ENCODE data around the gene SDHAF1.
"Not testable (repeated sequence)": the region's sequence is repeated elsewhere in the genome, so short reads cannot be mapped to it uniquely, and the experiment has no call there.

Gene SDHAF1

DNA sequence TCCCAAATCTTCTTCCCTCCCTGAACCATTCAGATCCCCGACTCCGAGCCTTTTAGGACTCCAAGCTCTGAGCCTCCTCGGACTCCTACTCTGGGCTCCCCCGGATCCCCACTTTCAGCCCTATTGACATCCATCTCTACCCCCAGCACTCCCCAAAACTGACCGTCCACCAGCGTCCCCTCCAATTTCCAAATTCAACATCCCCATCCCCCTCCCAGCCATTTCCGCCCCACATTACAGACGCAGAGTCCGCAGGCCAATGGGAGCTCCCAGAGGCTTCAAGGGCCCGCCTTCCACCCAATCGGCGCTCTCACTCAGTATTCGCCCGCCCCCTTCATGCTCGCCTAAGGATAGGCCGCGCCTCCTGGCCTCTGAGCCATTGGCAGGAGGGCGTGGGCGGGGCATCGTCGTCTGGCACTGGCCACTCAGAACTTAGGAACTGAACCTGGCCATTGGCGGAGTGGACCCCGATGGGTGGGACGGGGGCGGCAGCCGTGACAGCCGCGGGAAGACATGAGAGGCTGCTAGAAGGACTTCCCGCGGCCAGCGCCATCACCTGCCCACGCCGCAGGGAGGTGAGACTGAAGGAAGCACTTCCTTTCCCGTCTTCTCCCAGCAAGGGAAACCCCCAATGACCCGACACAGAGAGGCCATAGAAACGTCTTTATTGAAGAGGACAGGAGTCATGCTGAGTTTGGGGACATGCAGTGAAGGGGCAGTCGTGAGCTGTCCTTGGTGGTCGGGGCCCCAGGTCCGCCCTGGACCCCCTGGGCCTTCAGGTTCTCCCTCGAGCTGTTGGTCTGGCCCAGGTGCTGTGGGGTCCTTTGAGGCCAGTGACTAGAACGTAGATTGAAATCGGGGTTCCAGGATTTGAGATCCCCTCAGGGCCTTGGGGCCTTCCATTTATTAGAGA lies 19.3 kb downstream of the SDHAF1 start, which contains the start of gene ALKBH6:
ALKBH6 (minus strand) TSS at position 202 of the 913 bp plus-strand sequence. CDS start 816 bp downstream, outside the sequence.
- DNase-seq (ENCODE audit: extremely low read depth in 1 of 2, low read depth in 1 of 2): peak; percentile 100

DNA sequence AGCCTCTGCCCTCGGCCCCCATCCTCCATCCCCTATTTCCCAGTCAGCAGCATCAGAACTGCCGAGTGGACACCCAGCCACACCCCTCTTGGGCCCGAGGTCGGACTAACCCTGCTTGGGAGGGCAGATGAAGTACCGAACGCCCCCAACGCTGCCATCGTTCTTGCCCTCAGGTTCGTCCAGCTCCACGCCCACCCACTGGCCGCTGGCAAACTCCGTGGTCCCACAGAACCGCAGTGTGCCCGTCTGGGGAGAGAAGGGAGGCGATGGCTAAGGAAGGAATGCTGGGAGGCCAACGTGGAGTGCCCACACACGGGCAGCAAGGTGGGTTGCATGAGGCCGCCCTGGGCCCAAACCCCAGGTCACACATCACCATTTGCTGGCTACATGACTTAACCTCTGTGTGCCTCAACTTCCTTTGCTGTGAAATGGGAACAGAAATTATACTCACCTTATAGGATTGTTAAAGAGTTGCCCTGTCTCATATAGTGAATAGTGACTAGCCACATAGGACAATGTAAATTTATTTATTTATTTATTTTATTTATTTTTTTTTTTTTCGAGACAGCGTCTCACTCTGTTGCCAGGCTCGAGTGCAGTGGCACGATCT lies 24.2 kb downstream of the SDHAF1 start:
- no peak for DNase-seq (ENCODE audit: extremely low read depth in 1 of 2, low read depth in 1 of 2)

- no peak for DNase-seq (ENCODE audit: extremely low read depth in 1 of 2, low read depth in 1 of 2)
Observed at GRCh38 chr19:36023432-36023831, 28.4 kb downstream of the SDHAF1 start.

DNA sequence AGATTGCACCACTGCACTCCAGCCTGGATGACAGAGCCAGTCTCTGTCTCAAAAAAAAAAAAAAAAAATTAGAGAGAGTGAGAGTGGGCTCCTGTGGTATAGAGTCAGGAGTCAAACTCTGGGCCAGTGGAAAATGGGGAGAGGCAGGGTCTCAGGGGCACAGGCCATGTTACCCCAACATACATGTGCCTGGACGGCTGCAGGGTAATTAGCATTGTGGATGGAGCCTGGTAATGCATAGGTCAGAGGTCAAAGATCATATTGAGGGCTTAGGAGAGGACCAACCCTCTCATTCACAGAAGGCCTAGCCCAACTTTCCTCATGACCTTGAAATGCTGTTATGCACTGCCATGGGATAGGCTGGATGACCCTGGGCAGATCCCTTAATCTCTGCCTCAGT lies 30.6 kb downstream of the SDHAF1 start:
- no peak for DNase-seq (ENCODE audit: extremely low read depth in 1 of 2, low read depth in 1 of 2)

GRCh38 chr19:36026091-36026876 lies 31.3 kb downstream of the SDHAF1 start:
- no peak for DNase-seq (ENCODE audit: extremely low read depth in 1 of 2, low read depth in 1 of 2)

DNA sequence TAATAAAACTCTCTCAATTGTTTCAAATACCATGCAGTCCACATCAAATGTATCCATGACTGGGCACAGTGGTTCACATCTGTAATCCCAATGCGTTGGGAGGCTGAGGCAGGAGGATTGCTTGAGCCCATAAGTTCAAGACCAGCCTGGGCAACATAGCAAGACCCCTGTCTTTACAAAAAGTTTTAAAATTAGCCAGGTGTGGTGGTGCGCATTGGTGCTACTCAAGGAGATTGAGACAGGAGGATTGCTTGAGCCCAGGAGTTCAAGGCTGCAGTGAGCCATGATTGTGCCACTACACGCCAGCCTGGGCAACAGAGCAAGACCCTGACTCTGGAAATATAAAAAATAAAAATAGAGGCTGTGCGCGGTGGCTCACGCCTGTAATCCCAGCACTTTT lies 32.7 kb downstream of the SDHAF1 start:
- no peak for DNase-seq (ENCODE audit: extremely low read depth in 1 of 2, low read depth in 1 of 2)

- DNase-seq (ENCODE audit: extremely low read depth in 1 of 2, low read depth in 1 of 2): no peak
Observed at GRCh38 chr19:36028313-36029041, 33.5 kb downstream of the SDHAF1 start.

DNA sequence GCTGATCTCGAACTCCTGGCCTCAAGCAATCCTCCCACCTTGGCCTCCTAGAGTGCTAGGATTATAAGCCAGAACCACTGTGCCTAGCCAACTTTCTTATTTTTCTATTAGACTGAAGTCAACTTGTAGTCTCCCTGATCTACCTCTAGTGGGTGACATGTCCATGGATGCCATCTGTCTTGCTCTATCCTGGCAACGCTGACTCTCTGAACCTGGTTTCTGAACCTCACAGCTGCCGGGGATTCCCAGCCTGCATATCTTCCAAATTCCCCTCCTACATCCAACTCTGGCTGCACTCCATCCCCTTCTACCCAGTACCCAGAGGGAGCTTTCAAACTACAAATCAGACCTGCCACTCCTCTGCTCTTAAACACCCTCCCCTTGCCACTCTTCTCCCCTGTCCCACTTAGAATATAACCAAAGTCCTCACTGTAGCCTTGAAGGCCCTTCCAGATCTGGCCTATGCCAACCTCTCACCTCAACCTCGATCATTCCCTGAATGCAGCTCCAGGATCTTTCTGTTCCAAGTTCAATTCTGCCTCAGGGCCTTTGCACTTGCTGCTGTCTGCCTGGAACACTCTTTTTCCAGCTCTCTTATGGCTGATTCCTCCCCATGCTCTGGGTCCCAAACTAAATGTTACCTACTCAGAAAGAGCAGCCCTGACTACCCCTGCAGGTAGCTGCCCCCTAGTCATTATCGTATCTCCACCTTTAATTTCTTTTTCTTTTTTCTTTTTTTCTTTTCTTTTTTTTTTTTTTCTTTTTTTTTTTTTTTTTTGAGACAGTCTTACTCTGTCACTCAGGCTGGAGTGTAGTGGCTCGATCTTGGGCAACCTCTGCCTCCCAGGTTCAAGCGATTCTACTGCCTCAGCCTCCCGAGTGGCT lies 35.5 kb downstream of the SDHAF1 start:
- DNase-seq (ENCODE audit: extremely low read depth in 1 of 2, low read depth in 1 of 2): no peak

GRCh38 chr19:36031308-36031707 lies 36.3 kb downstream of the SDHAF1 start:
- no peak for DNase-seq (ENCODE audit: extremely low read depth in 1 of 2, low read depth in 1 of 2)

DNA sequence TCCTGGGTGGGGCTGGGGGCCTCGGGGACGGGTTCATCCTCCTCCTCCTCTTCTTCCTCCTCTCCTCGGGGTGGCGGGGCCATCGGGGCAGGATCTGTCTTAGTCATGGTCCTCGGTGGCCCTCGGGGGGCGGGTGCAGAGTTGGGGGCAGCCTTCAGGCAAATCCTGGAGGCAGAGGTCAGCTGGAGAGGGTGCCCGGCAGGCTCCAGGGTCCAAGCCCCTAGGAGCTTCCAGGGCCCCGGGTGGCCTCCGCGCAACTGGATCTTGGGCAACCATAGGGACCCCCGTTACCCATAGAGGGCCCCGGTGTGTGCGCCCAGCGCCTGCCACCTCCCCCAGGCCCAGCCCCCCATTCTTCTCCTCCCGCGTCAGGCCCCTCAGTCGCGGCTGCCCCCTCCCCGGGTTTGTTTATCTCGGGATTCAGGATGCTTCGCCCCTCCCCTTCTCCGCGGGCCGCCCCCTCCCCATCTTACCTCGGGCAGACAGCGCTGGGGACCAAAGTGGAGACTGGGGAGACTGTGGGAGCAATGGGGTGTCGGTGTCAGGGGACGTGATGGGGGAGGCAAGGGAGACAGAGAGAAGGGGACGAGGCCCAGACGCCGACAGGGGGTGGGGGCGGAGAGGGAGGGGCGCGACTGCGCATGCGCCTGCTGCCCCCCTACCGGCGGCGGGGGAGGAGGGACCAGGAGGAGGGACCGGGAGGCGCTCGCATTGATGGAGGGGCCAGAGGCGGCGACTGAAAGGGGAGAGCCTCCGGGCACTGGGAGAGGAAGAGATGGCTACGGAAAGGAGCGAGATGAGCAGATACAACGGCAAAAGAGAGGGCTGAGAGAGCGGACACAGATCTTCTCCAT lies 37.5 kb downstream of the SDHAF1 start, which contains the start of gene CLIP3:
CLIP3 (minus strand) TSS at position 623 of the 854 bp plus-strand sequence; CDS start at position 107, 516 bp downstream.
- DNase-seq (ENCODE audit: extremely low read depth in 1 of 2, low read depth in 1 of 2): peak in 1 of 2 donors; percentile 19

GRCh38 chr19:36040495-36040894 lies 45.5 kb downstream of the SDHAF1 start:
- DNase-seq (ENCODE audit: extremely low read depth in 1 of 2, low read depth in 1 of 2): no peak

DNA sequence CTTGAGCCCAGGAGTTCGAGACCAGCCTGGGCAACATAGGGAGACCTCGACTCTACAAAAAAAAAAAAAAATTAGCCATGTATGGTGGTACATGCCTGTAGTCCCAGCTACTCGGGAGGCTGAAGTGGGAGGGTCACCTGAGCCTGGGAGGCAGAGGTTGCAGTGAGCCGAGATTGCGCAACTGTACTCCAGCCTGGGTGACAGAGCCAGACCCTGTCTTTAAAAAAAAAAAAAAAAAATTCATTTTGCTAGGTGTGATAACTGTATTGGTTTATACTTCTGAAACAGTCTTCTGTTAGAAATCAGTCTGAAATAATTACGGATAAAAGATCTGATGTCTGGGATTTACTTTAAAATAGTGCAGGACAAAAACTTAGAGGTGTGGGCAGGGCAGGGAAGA lies 46.1 kb downstream of the SDHAF1 start:
- DNase-seq (ENCODE audit: extremely low read depth in 1 of 2, low read depth in 1 of 2): not testable (repeated sequence)

- DNase-seq (ENCODE audit: extremely low read depth in 1 of 2, low read depth in 1 of 2): no peak
Observed at GRCh38 chr19:36041831-36042230, 46.8 kb downstream of the SDHAF1 start.

DNA sequence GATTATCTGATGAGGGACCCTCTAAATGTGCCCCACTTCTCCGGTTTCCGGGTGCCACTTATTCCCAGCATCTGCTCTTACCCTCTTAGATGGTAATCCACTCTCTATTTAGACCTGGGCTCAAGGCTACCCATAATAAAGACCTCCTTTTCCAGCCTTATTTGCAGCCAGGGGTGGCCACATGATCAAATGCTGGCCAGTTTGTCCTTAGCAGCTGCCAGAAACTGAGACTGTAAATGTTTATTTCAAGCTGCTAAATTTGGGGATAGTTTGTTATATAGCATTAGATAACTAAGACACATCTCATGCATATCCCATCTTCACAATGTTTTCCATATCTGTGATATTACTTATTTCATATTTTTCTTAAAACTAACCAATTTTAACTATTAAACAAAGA lies 49.0 kb downstream of the SDHAF1 start:
- no peak for DNase-seq (ENCODE audit: extremely low read depth in 1 of 2, low read depth in 1 of 2)
